ENCODE results near the gene MAP2K4.

Gene MAP2K4

DNA sequence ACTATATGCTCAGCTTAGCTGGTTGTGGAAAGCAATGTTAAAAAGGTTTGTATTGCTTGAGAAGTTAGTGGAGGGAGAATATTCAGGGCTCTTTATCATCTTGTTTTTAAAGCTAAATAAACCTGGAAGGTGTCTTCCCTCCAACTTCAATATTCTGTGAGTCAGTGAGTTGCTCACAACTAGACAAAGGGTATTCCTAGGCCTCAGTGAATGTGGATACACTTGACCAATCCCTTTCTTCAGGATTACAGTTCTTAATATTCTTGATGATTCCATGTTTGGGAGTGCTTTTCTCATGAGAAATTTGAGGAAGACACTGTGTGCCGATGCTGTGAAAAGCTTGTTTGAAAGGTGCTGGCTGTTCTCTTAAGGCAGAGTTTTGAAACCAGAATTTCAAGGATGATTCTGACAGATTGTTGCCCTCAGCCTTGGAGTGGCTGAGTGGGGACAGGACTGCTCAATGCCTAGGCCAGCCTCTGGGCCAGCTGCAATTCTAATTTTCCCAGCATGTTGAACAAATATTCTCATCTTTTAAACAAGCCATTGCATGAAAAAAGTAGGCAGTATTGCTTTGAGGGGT lies 30.1 kb downstream of the MAP2K4 start:
- no peak overlapping the region for H3K27ac ChIP-seq
- TF ChIP-seq ZFX (IDR thresholded peaks at IDR 0.05) (no peak), CTCF (conservative IDR thresholded peaks at IDR 0.05) (no peak)

GRCh38 chr17:12053552-12053951 lies 32.9 kb downstream of the MAP2K4 start:
- TF ChIP-seq CTCF (conservative IDR thresholded peaks at IDR 0.05) (no peak), ZFX (IDR thresholded peaks at IDR 0.05) (no peak)
- no peak overlapping the region for H3K27ac ChIP-seq

DNA sequence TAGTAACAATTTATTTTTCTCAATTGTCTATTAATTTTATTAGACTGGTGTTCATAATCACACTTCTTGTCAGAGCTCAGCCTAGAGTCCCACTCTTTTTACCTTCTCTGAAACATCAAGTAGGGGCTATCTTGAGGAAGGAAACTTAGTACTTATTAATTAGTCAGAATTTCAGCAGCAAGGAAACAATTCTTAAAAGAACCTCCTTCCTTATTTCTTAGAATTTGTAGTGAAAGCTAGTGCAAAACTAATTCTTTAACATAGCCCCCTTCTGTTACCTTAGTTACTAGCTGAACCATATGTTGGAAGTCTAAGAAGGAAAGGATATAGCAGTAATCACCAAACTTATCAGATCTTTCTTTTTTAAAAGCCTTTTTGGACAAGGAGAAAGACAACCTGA lies 35.2 kb downstream of the MAP2K4 start:
- TF ChIP-seq ZFX (IDR thresholded peaks at IDR 0.05) = no peak
- no peak overlapping the region for H3K27ac ChIP-seq

DNA sequence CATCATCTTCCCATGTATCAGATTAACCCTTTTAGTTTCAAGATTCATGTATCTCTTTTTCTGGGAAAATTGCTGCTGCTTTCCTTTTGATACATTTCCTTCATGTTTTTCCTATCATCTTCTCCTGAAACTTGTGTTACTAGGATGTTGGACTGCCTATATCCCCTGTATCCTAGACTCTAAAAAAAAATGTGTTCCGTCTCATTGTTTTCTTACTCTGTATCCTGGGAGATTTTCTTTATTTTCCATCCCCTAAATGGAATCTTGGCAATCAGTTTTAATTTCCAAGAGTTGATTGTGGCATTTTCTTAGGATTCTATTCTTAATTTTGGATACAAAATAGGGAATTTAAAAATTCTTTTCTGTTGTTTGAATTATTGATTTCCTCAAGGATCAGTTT lies 36.8 kb downstream of the MAP2K4 start:
- TF ChIP-seq CTCF (conservative IDR thresholded peaks at IDR 0.05) (no peak), ZFX (IDR thresholded peaks at IDR 0.05) (no peak)
- no peak overlapping the region for H3K27ac ChIP-seq

DNA sequence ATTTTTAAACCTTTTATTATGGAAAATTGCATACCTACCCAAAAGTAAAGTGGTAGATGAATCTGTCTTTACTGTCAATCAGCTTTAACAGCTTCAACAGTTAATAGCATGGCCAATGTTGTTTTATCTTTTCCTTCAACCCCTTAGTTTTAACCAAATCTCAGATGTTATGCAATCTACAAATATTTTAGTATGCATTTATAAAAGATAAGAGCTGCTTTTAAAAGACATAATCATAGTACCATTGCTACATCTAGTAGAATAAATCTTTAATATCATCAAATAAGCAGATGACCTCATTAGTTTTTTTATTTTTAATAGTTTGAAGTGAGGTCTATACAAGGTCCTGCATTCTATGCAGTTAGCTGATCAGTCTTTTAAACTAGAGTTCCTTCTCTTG lies 37.9 kb downstream of the MAP2K4 start:
- H3K27ac ChIP-seq = no peak overlapping the region
- TF ChIP-seq CTCF (conservative IDR thresholded peaks at IDR 0.05) (no peak), ZFX (IDR thresholded peaks at IDR 0.05) (no peak)

DNA sequence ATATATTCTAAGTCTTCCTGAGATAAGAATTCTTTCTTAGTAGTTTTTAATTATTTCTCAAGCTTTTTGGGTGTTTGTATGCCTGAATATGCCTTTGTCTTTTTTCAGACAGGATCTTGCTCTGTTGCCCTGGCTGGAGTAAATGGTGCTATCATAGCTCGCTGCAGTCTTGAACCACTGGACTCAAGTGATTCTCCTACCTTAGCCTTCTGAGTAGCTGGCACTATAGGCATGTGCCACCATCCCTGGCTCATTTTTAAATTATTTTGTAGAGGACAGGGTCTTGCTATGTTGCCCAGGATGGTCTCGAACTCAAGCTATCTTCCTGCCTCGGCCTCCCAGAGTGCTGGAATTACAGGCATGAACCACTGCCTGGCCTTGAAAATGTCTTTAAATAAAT lies 41.6 kb downstream of the MAP2K4 start:
- no peak for TF ChIP-seq CTCF (conservative IDR thresholded peaks at IDR 0.05)
- no peak for TF ChIP-seq ZFX (IDR thresholded peaks at IDR 0.05)
- no peak overlapping the region for H3K27ac ChIP-seq

- no peak for TF ChIP-seq CTCF (conservative IDR thresholded peaks at IDR 0.05)
- no peak for TF ChIP-seq ZFX (IDR thresholded peaks at IDR 0.05)
- no peak overlapping the region for H3K27ac ChIP-seq
These were observed 43.7 kb downstream of the MAP2K4 start for GRCh38 chr17:12064395-12064794.

DNA sequence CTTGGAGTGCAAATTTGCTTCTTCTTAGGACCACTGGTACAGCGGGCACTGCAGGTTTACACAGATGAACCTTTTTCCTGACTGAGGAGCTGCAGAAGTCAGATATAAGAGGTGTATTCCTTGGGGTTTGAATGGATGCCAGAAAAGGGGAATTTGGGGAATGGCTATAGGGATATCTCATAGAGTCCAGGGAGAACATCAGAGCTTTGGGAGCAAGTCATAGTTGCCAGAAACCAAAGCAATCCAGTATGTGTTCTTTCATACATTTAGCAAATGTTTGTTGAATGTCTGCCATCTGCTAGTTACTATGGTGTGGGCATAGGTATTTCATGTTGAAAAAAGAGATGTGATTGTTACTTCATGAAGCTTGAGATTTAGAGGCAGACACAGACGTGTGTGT lies 46.8 kb downstream of the MAP2K4 start:
- TF ChIP-seq CTCF (conservative IDR thresholded peaks at IDR 0.05) (no peak), ZFX (IDR thresholded peaks at IDR 0.05) (no peak)
- H3K27ac ChIP-seq = no peak overlapping the region
